Neural cell (in vitro differentiated cells): ENCODE data around the gene SIT1. TPM values are rescaled to one million over a fixed set of nuclear protein-coding genes. Genes with fewer than 3 reads are reported as not detected.

Experiments
- H2AFZ ChIP-seq: fragments of 200-600, 300-800 bp; sonication (generic), shearing (Covaris generic); 2 replicates; pipeline ENCODE4 v1.6.0; 2014; ENCODE audit warnings: low read depth, mild to moderate bottlenecking, antibody characterized with exemption, low read length, moderate library complexity
- H3F3A ChIP-seq: fragments of 200-600 bp; shearing (Covaris generic); 2 replicates; pipeline ENCODE4 v1.6.1; 2016; ENCODE audit warnings: mild to moderate bottlenecking, moderate library complexity, mixed read lengths, antibody characterized with exemption, low read length; ENCODE audit not compliant: insufficient read depth, poor library complexity, severe bottlenecking
- H3K27ac ChIP-seq: fragments of 200-600, 300-800 bp; sonication (generic), shearing (Covaris generic); 2 replicates; pipeline ENCODE4 v1.5.1; 2014; ENCODE audit warnings: mild to moderate bottlenecking, low read length, moderate library complexity
- H3K27me3 ChIP-seq: fragments of 300-800, 200-600 bp; sonication (generic), shearing (Covaris generic); 2 replicates; pipeline ENCODE4 v1.6.0; 2014; ENCODE audit warnings: mild to moderate bottlenecking, low read depth, low read length, moderate library complexity; ENCODE audit not compliant: insufficient read depth
- H3K36me3 ChIP-seq: fragments of 300-800, 200-600 bp; sonication (generic), shearing (Covaris generic); 2 replicates; pipeline ENCODE4 v1.5.1; 2014; ENCODE audit warnings: mild to moderate bottlenecking, antibody characterized with exemption, low read length, moderate library complexity; ENCODE audit not compliant: insufficient read depth
- H3K4me2 ChIP-seq: fragments of 300-800, 200-600 bp; sonication (generic), shearing (Covaris generic); 2 replicates; pipeline ENCODE4 v1.6.0; 2014; ENCODE audit warnings: mild to moderate bottlenecking, low read length
- H3K4me3 ChIP-seq: fragments of 300-800, 200-600 bp; sonication (generic), shearing (Covaris generic); 2 replicates; pipeline ENCODE4 v1.5.1; 2014; ENCODE audit warnings: mild to moderate bottlenecking, low read length, moderate library complexity
- H3K79me2 ChIP-seq: fragments of 200-600 bp; shearing (Covaris generic); replicated peaks from 2 replicates; pipeline ENCODE4 v1.6.0; 2014; ENCODE audit warnings: mild to moderate bottlenecking, low read length, moderate library complexity; ENCODE audit not compliant: insufficient read depth
- H3K9ac ChIP-seq: fragments of 300-800, 200-600 bp; sonication (generic), shearing (Covaris generic); 2 replicates; pipeline ENCODE4 v1.6.1; 2016; ENCODE audit warnings: mild to moderate bottlenecking, low read length, mixed read lengths
- H3K9me2 ChIP-seq: fragments of 200-600 bp; shearing (Covaris generic); 2 replicates; pipeline ENCODE4 v1.6.1; 2016; ENCODE audit warnings: mild to moderate bottlenecking, low read length, mixed read lengths; ENCODE audit not compliant: insufficient read depth
- H3K9me3 ChIP-seq: fragments of 200-600, 300-800 bp; sonication (generic), shearing (Covaris generic); 2 replicates; pipeline ENCODE4 v1.6.1; 2016; ENCODE audit warnings: mild to moderate bottlenecking, mixed run types, low read length, moderate library complexity, mixed read lengths
- H4K20me1 ChIP-seq: fragments of 200-600 bp; shearing (Covaris generic); 2 replicates; pipeline ENCODE4 v1.6.1; 2016; ENCODE audit warnings: mild to moderate bottlenecking, mixed run types; ENCODE audit not compliant: insufficient read depth
- EP300 ChIP-seq: fragments of 450-650 bp; conservative IDR thresholded peaks from 2 replicates; pipeline ENCODE4 v1.6.1; 2014; ENCODE audit warnings: antibody characterized with exemption, mild to moderate bottlenecking, moderate library complexity; ENCODE audit not compliant: poor library complexity, severe bottlenecking
- EZH2 ChIP-seq: fragments of 200-600, 300-800 bp; shearing (Covaris generic), sonication (generic); IDR thresholded peaks from 2 replicates; pipeline ENCODE4 v1.6.1; 2014; ENCODE audit warnings: antibody characterized with exemption, low read length, borderline replicate concordance, mild to moderate bottlenecking; ENCODE audit not compliant: insufficient read depth, poor library complexity, severe bottlenecking
- MXI1 ChIP-seq: fragments of 450-650 bp; conservative IDR thresholded peaks from 2 replicates; pipeline ENCODE4 v1.6.1; 2014; ENCODE audit warnings: antibody characterized with exemption, mild to moderate bottlenecking; ENCODE audit not compliant: poor library complexity, severe bottlenecking
- POLR2AphosphoS5 ChIP-seq: IDR thresholded peaks from 2 replicates; pipeline ENCODE4 v1.6.1; 2012
- RAD21 ChIP-seq: fragments of 450-650 bp; conservative IDR thresholded peaks from 2 replicates; pipeline ENCODE4 v1.6.1; 2014; ENCODE audit warnings: antibody characterized with exemption, mild to moderate bottlenecking, moderate library complexity
- REST ChIP-seq: IDR thresholded peaks from 2 replicates; pipeline ENCODE4 v1.6.1; 2012; ENCODE audit warnings: borderline replicate concordance
- SMC3 ChIP-seq: fragments of 450-650 bp; conservative IDR thresholded peaks from 2 replicates; pipeline ENCODE4 v1.6.1; 2014; ENCODE audit warnings: antibody characterized with exemption, mild to moderate bottlenecking, moderate library complexity; ENCODE audit not compliant: poor library complexity
- TAF1 ChIP-seq: IDR thresholded peaks from 2 replicates; pipeline ENCODE4 v1.6.1; 2012; ENCODE audit warnings: low read depth
- polyA plus RNA-seq: library from polyadenylated mRNA; depleted of rRNA; stranded (reverse); fragments of >200 nt; gene quantifications from 2 replicates; pipeline ENCODE4 v1.2.3, GENCODE V29; 2014
- TF ChIP-seq, protein P1 (sequence below): fragments of 450-650 bp; IDR thresholded peaks from 2 replicates; pipeline ENCODE4 v1.5.1; 2014; ENCODE audit warnings: antibody characterized with exemption, mild to moderate bottlenecking, moderate library complexity; ENCODE audit not compliant: poor library complexity, severe bottlenecking

The SIT1 gene
- polyA plus RNA-seq, 1 donor from 2014 or later = not detected

- Histone ChIP-seq H3K4me2 (no peak overlapping the region), H3K9me2 (no peaks in the 10 kb centered on the region), H3F3A (no peaks in the 10 kb centered on the region), H4K20me1 (no peaks in the 10 kb centered on the region), H3K4me3 (no peak overlapping the region), H3K9me3 (no peaks in the 10 kb centered on the region), H2AFZ (no peak overlapping the region), H3K36me3 (peaks cover 4% of the 10 kb centered on the region), H3K9ac (no peak overlapping the region), H3K27ac (no peak overlapping the region), H3K79me2 (peaks cover 13% of the 10 kb centered on the region), H3K27me3 (no peaks in the 10 kb centered on the region)
- no peak for TF ChIP-seq EZH2
- TF ChIP-seq SMC3 = no peak
- no peak for TF ChIP-seq REST
- TF ChIP-seq TAF1 = no peak
- TF ChIP-seq MXI1 = no peak
- TF ChIP-seq, protein P1, sequence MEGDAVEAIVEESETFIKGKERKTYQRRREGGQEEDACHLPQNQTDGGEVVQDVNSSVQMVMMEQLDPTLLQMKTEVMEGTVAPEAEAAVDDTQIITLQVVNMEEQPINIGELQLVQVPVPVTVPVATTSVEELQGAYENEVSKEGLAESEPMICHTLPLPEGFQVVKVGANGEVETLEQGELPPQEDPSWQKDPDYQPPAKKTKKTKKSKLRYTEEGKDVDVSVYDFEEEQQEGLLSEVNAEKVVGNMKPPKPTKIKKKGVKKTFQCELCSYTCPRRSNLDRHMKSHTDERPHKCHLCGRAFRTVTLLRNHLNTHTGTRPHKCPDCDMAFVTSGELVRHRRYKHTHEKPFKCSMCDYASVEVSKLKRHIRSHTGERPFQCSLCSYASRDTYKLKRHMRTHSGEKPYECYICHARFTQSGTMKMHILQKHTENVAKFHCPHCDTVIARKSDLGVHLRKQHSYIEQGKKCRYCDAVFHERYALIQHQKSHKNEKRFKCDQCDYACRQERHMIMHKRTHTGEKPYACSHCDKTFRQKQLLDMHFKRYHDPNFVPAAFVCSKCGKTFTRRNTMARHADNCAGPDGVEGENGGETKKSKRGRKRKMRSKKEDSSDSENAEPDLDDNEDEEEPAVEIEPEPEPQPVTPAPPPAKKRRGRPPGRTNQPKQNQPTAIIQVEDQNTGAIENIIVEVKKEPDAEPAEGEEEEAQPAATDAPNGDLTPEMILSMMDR = no peak
- no peak for TF ChIP-seq POLR2AphosphoS5
- TF ChIP-seq EP300 = no peak
- no peak for TF ChIP-seq RAD21
Measured at GRCh38 chr9:35609001-35609819, 41.5 kb downstream of the SIT1 start.

DNA sequence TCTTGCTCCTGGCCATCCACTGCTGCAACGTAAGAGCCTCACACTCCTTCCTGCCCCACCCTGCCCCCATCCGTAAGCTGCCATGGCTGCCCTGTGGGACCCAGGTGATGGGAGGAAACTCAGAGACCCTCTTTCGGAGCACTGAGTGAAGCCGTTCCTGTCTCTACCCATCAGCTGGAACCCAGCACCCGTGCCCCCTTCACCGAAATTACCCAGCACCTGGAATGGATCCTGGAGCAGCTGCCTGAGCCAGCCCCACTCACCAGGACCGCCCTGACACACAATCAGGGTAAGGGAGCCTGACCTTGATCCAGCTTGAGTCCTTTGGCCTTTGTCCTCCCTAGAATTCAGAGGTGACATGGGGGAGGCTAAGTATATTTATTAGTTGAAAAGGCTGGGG is 42.5 kb downstream of the SIT1 start:
- Histone ChIP-seq H3K36me3 (peaks cover 4% of the 10 kb centered on the region), H3K4me3 (no peak overlapping the region), H3K4me2 (no peak overlapping the region), H3K27me3 (no peaks in the 10 kb centered on the region), H3K9ac (no peak overlapping the region), H3K9me3 (no peaks in the 10 kb centered on the region), H4K20me1 (no peaks in the 10 kb centered on the region), H3K79me2 (peaks cover 13% of the 10 kb centered on the region), H3F3A (no peaks in the 10 kb centered on the region), H3K27ac (no peak overlapping the region), H3K9me2 (no peaks in the 10 kb centered on the region), H2AFZ (no peak overlapping the region)
- no peak for TF ChIP-seq EZH2
- no peak for TF ChIP-seq MXI1
- no peak for TF ChIP-seq REST
- TF ChIP-seq, protein P1 = no peak
- no peak for TF ChIP-seq POLR2AphosphoS5
- no peak for TF ChIP-seq TAF1
- TF ChIP-seq EP300 = no peak
- no peak for TF ChIP-seq RAD21
